ENCODE data around the gene PDK4.

- no peak for TF ChIP-seq CTCF (IDR thresholded peaks at IDR 0.05; ENCODE audit: insufficient read depth, low read length)
- no peak for TF ChIP-seq REST (IDR thresholded peaks at IDR 0.05; ENCODE audit: insufficient replicate concordance, low read depth)
- no peak for TF ChIP-seq POLR2AphosphoS5 (IDR thresholded peaks at IDR 0.05; ENCODE audit: low read depth)
- TF ChIP-seq GABPA (IDR thresholded peaks at IDR 0.05; ENCODE audit: low read depth): no peak
These were observed 32.6 kb upstream of the PDK4 start for GRCh38 chr7:95628831-95629439.

Measured in HL-60 (cell line).